ENCODE data around the gene LMX1B. TPM values are rescaled to one million over a fixed set of nuclear protein-coding genes. Genes with fewer than 3 reads are reported as not detected.

LMX1B gene
- total RNA-seq, 1 experiment from 2014 or later: 11.3 TPM

DNA sequence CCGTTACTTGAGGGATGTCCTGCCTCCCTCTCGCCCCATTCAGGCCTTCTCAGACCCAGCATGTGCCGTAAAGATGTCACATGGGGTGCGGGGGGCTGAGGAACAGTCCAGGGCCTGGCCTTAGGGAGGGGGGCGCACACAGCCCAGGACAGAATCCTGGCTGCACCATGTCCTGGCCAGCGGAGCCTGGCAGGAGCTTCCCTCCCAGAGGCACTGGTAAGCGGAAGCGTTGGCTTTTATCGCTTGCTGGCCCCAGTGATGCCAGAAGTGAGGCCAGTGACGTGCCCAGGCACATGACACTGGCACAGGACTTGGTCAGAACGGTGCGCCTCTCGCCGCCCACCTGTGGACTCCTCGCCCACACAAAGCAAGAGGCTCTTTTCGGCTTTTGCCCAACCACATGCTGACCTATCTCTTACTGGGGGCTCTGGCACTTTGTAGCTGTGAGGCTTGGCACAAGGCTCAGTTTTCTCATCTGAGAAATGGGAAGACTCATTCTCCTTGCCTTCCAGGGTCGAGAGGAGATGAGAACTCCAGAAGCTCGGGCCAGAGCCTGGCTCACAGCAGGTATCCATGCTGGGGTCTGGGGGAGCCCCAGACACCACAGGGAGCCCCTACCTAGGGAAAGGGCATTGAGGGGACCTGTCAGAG, 59.0 kb downstream of the LMX1B start:
- Histone ChIP-seq H3K4me1 (ENCODE audit: control insufficient read depth in 1 of 2, insufficient read depth in 2 of 2, low read length in 2 of 2) (peaks cover 0 to 10% of the 10 kb centered on the region in 2 experiments; a peak in 2 of 4 replicates), H3K9me3 (ENCODE audit: control insufficient read depth in 1 of 2, insufficient read depth in 1 of 2, low read depth in 1 of 2, low read length in 2 of 2) (no peaks in the 10 kb centered on the region), H3K79me2 (ENCODE audit: insufficient read depth, low read length) (no peaks in the 10 kb centered on the region), H3K27me3 (ENCODE audit: insufficient read depth, low read length) (no peaks in the 10 kb centered on the region), H3K36me3 (ENCODE audit: control insufficient read depth in 1 of 2, insufficient read depth in 2 of 2, low read length in 2 of 2) (no peaks in the 10 kb centered on the region), H3K4me2 (ENCODE audit: low read length) (no peak overlapping the region), H2AFZ (ENCODE audit: low read depth, low read length, poor library complexity, severe bottlenecking) (no peak overlapping the region), H3K27ac (ENCODE audit: low read depth, low read length) (no peak overlapping the region), H3K9me2 (ENCODE audit: insufficient read depth) (no peaks in the 10 kb centered on the region), H3K9ac (ENCODE audit: low read length) (no peak overlapping the region), H3K4me3 (replicated peaks in 1 of 2; ENCODE audit: low read depth in 1 of 2, low read length in 2 of 2) (no peak overlapping the region), H4K20me1 (ENCODE audit: insufficient read depth) (no peaks in the 10 kb centered on the region)
- TF ChIP-seq JUND (IDR thresholded peaks at IDR 0.05): no peak
- no peak for TF ChIP-seq FOSL1 (IDR thresholded peaks at IDR 0.05; ENCODE audit: low read depth)
- TF ChIP-seq POLR2A (IDR thresholded peaks at IDR 0.05; ENCODE audit: borderline replicate concordance, extremely low read depth, insufficient read depth, insufficient read length): no peak
- TF ChIP-seq, protein P1, sequence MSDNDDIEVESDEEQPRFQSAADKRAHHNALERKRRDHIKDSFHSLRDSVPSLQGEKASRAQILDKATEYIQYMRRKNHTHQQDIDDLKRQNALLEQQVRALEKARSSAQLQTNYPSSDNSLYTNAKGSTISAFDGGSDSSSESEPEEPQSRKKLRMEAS (IDR thresholded peaks at IDR 0.05): no peak
- TF ChIP-seq POLR2AphosphoS5 (IDR thresholded peaks at IDR 0.05; ENCODE audit: low read depth, low read length): no peak
- TF ChIP-seq SRF (IDR thresholded peaks at IDR 0.05; ENCODE audit: low read depth): no peak
- no peak for TF ChIP-seq YY1 (IDR thresholded peaks at IDR 0.05; ENCODE audit: extremely low read depth, insufficient replicate concordance, low read depth, low read length)
- TF ChIP-seq, protein P2, sequence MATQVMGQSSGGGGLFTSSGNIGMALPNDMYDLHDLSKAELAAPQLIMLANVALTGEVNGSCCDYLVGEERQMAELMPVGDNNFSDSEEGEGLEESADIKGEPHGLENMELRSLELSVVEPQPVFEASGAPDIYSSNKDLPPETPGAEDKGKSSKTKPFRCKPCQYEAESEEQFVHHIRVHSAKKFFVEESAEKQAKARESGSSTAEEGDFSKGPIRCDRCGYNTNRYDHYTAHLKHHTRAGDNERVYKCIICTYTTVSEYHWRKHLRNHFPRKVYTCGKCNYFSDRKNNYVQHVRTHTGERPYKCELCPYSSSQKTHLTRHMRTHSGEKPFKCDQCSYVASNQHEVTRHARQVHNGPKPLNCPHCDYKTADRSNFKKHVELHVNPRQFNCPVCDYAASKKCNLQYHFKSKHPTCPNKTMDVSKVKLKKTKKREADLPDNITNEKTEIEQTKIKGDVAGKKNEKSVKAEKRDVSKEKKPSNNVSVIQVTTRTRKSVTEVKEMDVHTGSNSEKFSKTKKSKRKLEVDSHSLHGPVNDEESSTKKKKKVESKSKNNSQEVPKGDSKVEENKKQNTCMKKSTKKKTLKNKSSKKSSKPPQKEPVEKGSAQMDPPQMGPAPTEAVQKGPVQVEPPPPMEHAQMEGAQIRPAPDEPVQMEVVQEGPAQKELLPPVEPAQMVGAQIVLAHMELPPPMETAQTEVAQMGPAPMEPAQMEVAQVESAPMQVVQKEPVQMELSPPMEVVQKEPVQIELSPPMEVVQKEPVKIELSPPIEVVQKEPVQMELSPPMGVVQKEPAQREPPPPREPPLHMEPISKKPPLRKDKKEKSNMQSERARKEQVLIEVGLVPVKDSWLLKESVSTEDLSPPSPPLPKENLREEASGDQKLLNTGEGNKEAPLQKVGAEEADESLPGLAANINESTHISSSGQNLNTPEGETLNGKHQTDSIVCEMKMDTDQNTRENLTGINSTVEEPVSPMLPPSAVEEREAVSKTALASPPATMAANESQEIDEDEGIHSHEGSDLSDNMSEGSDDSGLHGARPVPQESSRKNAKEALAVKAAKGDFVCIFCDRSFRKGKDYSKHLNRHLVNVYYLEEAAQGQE (IDR thresholded peaks at IDR 0.05; ENCODE audit: low read depth): no peak
- no peak for TF ChIP-seq CEBPB (IDR thresholded peaks at IDR 0.05; ENCODE audit: low read depth)
- TF ChIP-seq, protein P3, sequence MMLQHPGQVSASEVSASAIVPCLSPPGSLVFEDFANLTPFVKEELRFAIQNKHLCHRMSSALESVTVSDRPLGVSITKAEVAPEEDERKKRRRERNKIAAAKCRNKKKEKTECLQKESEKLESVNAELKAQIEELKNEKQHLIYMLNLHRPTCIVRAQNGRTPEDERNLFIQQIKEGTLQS (IDR thresholded peaks at IDR 0.05): no peak
- no peak for TF ChIP-seq ZFX (IDR thresholded peaks at IDR 0.05)
- no peak for TF ChIP-seq ELF1 (IDR thresholded peaks at IDR 0.05; ENCODE audit: borderline replicate concordance, low read depth)
- no peak for TF ChIP-seq EGR1 (IDR thresholded peaks at IDR 0.05; ENCODE audit: low read depth)
- no peak for TF ChIP-seq ZNF274 (IDR thresholded peaks at IDR 0.05; ENCODE audit: low read depth, low read length)
- ChIA-PET CTCF (interaction anchor here (1.2 kb wide), 1 partner anchor 18 kb away, joined by 3 read pairs; no protein-coding TSS in a partner anchor), RAD21 (ENCODE audit: low non-redundant PET in 1 of 2, low total read pairs in 2 of 2, uncharacterized antibody in 2 of 2, unreplicated experiment in 2 of 2) (no interaction called here), POLR2A (no interaction called here)
- no TSS peak for BruUV-seq (replicated peaks)
- intact Hi-C loops (cut with micrococcal nuclease): no loop called here
- no peak for DNase-seq (ENCODE audit: low read depth, low spot score)
- ATAC-seq: no peak

Measured in HCT116 (cell line).